Stimulated activated CD8-positive, alpha-beta memory T cell treated with anti-CD3 and anti-CD28 coated beads, Interleukin-12 subunit alpha, Interleukin-12 subunit beta, amount 100 ng/mL, for 1 hour (primary cell): ENCODE measurements around the gene HNRNPUL1.
"Not testable (repeated sequence)": the region's sequence is repeated elsewhere in the genome, so short reads cannot be mapped to it uniquely, and the experiment has no call there.

Experiments used
- DNase-seq: peaks from one replicate; pipeline ENCODE4 v3.0.0-alpha.2; 2020; ENCODE audit warnings: low read depth

The HNRNPUL1 gene

DNA sequence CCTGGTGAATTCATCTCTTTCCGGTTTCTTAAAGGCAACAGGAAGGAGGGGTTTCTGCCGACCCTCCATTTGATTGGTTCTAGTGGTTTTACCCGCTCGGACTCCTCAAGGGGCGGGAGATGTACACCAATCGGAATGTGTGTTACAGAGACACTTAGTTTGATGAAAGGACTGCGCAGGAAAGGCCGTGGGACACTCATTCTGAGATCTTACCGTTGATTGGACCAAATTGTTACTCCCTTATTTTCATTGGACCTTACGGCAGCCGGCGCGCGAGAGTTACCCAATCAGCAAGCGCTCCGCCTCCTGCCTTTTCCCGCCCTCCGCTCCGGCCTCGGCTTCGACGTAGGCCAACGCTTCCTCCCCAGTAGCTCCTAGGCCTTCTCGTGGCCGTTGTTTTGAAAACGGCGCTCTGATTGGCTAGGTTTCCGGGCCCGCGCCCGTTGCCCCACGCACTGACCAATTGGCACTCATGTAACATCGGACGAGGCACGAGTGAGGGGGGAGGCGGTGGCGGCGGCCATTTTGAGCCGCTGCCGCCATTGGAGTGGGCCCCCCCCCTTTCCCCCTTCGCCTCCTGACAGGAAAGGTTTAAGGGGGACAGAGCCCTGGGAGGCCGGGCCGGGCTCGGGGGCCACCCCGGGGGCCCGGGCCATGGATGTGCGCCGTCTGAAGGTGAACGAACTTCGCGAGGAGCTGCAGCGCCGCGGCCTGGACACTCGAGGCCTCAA, at the start of gene HNRNPUL1:
Gene HNRNPUL1, plus strand, starts transcription at position 523 of the 731 bp plus-strand sequence. Its CDS starts 132 bp downstream, at position 655.
- DNase-seq = peak; percentile 100

- DNase-seq = no peak
These were observed 46.4 kb upstream of the HNRNPUL1 start for GRCh38 chr19:41217741-41218140.

DNA sequence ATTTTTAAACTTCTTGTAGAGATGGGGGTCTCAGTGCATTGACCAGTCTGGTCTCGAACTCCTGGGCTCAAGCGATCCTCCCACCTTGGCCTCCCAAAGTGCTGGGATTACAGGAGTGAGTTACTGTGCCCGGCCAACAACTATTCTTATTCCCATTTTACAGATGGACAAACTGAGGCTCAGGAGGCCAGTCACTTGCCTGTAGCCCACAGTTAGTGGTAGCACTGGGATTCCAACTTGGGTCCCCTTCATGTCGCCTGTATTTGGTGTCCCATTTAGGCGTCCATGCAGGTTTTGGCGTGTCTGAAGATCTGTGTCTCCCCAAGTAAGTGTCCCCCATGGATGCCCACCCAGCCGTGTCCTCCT, 45.9 kb upstream of the HNRNPUL1 start:
- DNase-seq = no peak

DNA sequence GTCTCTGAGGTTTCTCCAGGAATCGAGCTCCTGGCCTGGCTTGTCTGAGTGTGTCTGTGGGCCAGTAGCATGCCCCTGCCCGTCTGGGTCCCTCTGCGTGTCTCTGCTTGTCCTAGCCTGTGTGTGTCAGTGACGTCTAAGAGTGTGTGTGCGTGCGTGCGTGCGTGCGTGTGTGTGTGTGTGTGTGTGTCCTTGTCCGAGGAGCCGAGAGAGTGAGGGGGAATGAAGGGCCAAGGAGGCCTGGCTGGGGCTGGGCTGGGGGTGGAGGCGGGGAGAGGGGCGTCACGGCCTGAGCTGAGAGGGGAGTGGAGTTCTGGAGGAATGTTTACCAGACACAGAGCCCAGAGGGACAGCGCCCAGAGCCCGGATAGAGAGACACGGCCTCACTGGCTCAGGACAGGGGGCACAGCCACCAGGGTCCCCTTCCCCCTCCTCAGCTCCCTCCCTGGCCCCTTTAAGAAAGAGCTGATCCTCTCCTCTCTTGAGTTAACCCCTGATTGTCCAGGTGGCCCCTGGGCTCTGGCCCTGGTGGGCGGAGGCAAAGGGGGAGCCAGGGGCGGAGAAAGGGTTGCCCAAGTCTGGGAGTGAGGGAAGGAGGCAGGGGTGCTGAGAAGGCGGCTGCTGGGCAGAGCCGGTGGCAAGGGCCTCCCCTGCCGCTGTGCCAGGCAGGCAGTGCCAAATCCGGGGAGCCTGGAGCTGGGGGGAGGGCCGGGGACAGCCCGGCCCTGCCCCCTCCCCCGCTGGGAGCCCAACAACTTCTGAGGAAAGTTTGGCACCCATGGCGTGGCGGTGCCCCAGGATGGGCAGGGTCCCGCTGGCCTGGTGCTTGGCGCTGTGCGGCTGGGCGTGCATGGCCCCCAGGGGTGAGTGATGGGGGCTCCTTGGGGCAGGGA, 45.3 kb upstream of the HNRNPUL1 start, which contains the start of gene AXL:
Gene AXL, plus strand, starts transcription at position 609 of the 893 bp plus-strand sequence. Its CDS starts 170 bp downstream, at position 779.
- no peak for DNase-seq

GRCh38 chr19:41219924-41220567, 44.1 kb upstream of the HNRNPUL1 start:
- no peak for DNase-seq

DNA sequence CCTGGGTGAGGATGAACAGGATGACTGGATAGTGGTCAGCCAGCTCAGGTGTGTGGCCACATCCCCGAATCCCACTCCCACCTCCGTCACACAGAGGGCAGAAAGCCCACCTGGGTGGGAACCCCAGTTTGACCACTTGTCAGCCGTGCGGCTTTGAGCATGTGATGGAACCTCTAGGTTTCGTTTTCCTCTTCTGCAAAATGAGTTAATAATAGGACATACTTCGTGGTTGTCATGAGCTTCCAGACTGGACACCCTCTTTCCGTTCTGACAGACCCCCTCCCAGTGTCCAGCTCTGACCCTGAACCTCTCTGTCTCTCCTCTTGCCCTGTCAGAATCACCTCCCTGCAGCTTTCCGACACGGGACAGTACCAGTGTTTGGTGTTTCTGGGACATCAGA, 43.4 kb upstream of the HNRNPUL1 start:
- DNase-seq = no peak

GRCh38 chr19:41221514-41222205, 42.5 kb upstream of the HNRNPUL1 start:
- no peak for DNase-seq

- no peak for DNase-seq
These were observed 41.9 kb upstream of the HNRNPUL1 start for GRCh38 chr19:41222240-41222639.

- no peak for DNase-seq
These were observed 40.5 kb upstream of the HNRNPUL1 start for GRCh38 chr19:41223431-41224234.

- no peak for DNase-seq
These were observed 39.5 kb upstream of the HNRNPUL1 start for GRCh38 chr19:41224632-41225031.

GRCh38 chr19:41225238-41226052, 38.7 kb upstream of the HNRNPUL1 start:
- DNase-seq = peak; percentile 22

DNA sequence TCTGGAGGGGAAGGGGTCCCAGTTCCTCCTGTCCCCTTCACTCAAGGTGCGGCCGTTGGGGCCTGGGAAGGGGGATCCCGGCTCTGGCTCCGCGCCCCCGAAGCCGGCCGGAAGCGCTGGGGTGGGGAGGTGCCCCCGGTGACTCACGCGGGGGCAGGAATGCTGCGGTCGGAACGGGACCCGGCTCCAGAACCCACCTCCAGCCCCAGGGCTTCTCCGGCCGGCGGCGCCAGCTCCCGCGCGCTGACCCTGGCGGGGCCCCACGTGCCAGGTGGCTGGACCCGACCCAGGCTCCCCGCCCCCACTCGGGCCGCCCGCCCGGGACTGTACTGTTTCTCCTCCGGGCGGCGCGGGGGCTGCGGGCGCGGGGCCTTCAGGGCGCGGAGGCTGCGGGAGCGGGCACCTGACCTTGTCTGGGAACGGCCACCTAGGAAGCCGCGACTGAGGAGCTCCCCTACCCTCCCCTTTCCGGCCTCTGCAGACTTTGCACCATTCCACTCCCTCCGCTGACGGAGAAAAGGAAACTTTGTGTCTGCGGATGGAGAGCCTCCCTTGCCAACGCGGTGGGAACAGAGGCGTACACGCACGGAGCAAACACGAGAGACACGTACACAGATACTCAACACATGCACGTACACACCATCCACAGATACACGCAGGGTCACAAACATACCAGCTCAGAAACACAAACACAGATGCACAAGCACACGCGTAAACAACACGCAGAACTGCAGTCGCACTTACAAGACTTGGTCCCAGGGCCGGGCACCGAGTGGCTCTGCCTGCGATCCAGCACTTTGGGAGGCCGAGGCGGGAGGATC, 37.9 kb upstream of the HNRNPUL1 start:
- peak; percentile 12 for DNase-seq

GRCh38 chr19:41226874-41227390, 37.2 kb upstream of the HNRNPUL1 start:
- DNase-seq = no peak

GRCh38 chr19:41228486-41228885, 35.7 kb upstream of the HNRNPUL1 start:
- DNase-seq = no peak

DNA sequence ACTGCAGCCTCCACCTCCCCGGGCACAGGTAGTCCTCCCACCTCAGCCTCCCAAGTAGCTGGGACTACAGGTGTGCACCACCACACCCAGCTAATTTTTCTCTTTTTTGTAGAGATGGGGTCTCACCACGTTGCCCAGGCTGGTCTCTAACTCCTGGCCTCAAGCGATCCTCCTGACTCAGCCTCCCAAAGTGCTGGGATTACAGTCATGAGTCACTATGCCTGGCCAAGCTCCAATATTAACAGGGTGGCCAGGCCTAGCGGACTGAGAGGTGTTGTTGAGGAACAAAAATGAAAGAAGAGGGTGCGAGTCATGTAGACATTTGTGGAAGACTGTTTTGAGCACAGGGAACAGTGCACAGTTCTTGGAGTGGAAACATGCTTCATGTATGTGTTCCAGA, 34.8 kb upstream of the HNRNPUL1 start:
- not testable (repeated sequence) for DNase-seq

DNA sequence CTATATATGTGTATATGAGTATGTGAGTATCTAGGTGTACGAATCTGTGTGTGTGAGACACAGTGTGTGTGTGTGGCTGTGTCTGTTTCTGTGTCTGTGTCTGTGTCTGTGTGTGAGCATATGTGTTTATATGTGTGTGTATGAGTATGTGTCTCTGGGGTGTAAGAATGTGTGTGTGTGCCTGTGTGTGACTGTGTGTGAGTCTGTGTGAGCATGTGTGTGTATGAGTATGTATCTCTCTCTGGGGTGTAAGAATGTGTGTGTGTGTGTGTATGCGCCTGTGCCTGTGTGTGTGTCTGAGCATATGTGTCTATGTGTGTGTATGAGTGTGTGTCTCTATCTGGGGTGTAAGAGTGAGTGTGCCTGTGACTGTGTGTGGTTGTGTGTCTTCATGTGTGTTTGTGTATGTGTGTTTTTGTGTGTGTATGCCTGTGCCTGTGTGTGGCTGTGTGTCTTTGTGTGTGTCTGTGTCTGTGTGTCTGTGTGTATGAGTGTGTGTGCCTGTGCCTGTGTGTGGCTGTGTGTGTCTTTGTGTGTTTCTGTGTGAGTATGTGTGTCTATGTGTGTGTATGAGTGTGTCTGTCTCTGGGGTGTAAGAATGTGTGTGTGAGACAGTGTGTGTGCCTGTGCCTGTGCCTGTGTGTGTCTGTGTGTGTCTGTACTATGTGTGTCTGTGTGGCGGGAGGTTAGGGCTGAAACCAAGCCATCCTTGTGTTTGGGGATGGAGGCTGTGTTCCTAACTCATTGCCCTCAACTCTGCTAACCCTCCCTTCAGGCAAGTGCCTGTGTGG, 33.9 kb upstream of the HNRNPUL1 start:
- no peak for DNase-seq

GRCh38 chr19:41232686-41233085, 31.5 kb upstream of the HNRNPUL1 start:
- no peak for DNase-seq

DNA sequence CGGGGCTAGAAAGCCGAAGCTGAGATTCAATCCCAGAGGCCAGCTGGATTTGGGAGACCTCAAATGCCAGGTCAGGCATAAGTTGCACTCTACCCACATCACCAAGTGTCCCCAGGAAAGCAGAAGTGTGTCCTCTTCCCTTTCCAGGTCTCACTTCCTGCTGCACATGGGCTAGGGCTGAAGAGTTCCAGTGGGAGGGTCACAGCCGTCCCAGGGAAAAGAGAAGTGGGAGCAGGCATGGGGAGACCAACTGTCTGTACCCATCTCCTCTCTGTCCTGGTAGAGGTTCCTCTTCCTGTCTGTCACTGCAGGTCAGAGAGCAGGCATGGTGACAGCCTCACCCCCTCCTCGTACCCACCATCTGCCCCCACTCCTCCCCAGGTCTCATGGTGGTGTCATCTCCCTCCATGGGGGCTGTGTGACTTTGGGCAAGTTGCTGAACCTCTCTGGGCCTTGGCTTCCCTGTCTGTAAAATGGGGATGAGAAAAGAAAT, 30.4 kb upstream of the HNRNPUL1 start:
- no peak for DNase-seq
